ENCODE data around the gene ZNF444. TPM values are rescaled to one million over a fixed set of nuclear protein-coding genes. Genes with fewer than 3 reads are reported as not detected.
"Not testable (repeated sequence)": the region's sequence is repeated elsewhere in the genome, so short reads cannot be mapped to it uniquely, and the experiment has no call there.

ZNF444 gene
- total RNA-seq, 1 experiment from 2014 or later: 23.4 TPM

GRCh38 chr19:56210036-56210435 lies 68.9 kb downstream of the ZNF444 start:
- DNase-seq (ENCODE audit: low read depth in 1 of 2, low spot score in 2 of 2); H3K4me1 ChIP-seq (replicated peaks); H3K36me3 ChIP-seq; H3K9me3 ChIP-seq (replicated peaks); H3K27me3 ChIP-seq (replicated peaks); H3K27ac ChIP-seq; H3K4me3 ChIP-seq: not testable (repeated sequence)

Other genes starting within 250 kb of the ZNF444 start
- not detected in 2 replicates for gene NLRP13, start 209.0 kb upstream of the ZNF444 start, total RNA-seq (2014; rRNA removed; shearing (Covaris generic))
- not detected in 2 replicates for gene NLRP8, start 193.5 kb upstream of the ZNF444 start, total RNA-seq (2014; rRNA removed; shearing (Covaris generic))
- not detected in 2 replicates for gene NLRP5, start 154.5 kb upstream of the ZNF444 start, total RNA-seq (2014; rRNA removed; shearing (Covaris generic))
- gene ZNF787, start 20.0 kb upstream of the ZNF444 start, total RNA-seq (2014; rRNA removed; shearing (Covaris generic)): 20.0 and 26.2 TPM in 2 replicates
- not detected in 2 replicates for gene GALP, start 34.7 kb downstream of the ZNF444 start, total RNA-seq (2014; rRNA removed; shearing (Covaris generic))
- not detected in 2 replicates for gene ZSCAN5B, start 56.5 kb downstream of the ZNF444 start, total RNA-seq (2014; rRNA removed; shearing (Covaris generic))
- gene ZSCAN5C, start 61.0 kb downstream of the ZNF444 start, total RNA-seq (2014; rRNA removed; shearing (Covaris generic)): not detected in 2 replicates
- not detected in 2 replicates for gene EDDM13, start 131.5 kb downstream of the ZNF444 start, total RNA-seq (2014; rRNA removed; shearing (Covaris generic))
- gene ZSCAN5A, start 173.6 kb downstream of the ZNF444 start, total RNA-seq (2014; rRNA removed; shearing (Covaris generic)): 9.7 TPM in 1 of 2 replicates, not detected in the other

Measured in SJSA1 (cell line).